Measurements from ENCODE around the gene ITGB3. TPM values are rescaled to one million over a fixed set of nuclear protein-coding genes. Genes with fewer than 3 reads are reported as not detected.

Gene ITGB3
- total and polyA plus RNA-seq, 9 donors, result 1.7 to 9.4 (median 2.9) TPM

DNA sequence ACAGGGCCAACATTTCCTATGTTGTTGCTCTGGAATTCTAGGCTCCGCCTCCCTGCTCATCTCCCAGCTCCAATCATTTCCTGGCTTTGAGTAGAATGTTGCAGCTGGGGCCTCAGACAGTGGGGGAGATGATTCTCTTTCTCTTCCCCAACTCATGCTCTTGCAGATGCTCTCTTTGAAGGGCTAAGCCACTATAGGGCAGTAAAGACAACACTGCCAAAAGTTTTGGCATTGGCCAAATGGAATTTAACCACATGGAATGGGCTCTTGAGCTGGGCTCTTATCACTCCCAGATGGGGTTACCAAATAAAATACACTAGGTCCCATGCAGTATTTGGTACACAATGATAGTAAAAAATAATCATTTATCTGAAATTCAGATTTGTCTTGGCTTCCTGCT is 50.6 kb downstream of the ITGB3 start:
- no peaks in the 10 kb centered on the region for H3K9me3 ChIP-seq
- intact Hi-C loops (cut with DNase I), result no loop called here
- no peak overlapping the region for H3K4me3 ChIP-seq
- H3K27ac ChIP-seq, result no peak overlapping the region
- no peak for DNase-seq
- WGBS, 3 donors, result 96 to 100% (median 100%) methylated on average over 1 of the region's 1 CpG
- TF ChIP-seq, protein P1, sequence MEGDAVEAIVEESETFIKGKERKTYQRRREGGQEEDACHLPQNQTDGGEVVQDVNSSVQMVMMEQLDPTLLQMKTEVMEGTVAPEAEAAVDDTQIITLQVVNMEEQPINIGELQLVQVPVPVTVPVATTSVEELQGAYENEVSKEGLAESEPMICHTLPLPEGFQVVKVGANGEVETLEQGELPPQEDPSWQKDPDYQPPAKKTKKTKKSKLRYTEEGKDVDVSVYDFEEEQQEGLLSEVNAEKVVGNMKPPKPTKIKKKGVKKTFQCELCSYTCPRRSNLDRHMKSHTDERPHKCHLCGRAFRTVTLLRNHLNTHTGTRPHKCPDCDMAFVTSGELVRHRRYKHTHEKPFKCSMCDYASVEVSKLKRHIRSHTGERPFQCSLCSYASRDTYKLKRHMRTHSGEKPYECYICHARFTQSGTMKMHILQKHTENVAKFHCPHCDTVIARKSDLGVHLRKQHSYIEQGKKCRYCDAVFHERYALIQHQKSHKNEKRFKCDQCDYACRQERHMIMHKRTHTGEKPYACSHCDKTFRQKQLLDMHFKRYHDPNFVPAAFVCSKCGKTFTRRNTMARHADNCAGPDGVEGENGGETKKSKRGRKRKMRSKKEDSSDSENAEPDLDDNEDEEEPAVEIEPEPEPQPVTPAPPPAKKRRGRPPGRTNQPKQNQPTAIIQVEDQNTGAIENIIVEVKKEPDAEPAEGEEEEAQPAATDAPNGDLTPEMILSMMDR (IDR thresholded peaks at IDR 0.05), result no peak
- no peak for TF ChIP-seq POLR2A (IDR thresholded peaks at IDR 0.05)
- TF ChIP-seq EP300 (IDR thresholded peaks at IDR 0.05), result no peak
- peaks cover 7% of the 10 kb centered on the region for H3K4me1 ChIP-seq (ENCODE audit: insufficient read depth)
- H3K36me3 ChIP-seq, result no peaks in the 10 kb centered on the region
- H3K27me3 ChIP-seq, result no peaks in the 10 kb centered on the region

DNA sequence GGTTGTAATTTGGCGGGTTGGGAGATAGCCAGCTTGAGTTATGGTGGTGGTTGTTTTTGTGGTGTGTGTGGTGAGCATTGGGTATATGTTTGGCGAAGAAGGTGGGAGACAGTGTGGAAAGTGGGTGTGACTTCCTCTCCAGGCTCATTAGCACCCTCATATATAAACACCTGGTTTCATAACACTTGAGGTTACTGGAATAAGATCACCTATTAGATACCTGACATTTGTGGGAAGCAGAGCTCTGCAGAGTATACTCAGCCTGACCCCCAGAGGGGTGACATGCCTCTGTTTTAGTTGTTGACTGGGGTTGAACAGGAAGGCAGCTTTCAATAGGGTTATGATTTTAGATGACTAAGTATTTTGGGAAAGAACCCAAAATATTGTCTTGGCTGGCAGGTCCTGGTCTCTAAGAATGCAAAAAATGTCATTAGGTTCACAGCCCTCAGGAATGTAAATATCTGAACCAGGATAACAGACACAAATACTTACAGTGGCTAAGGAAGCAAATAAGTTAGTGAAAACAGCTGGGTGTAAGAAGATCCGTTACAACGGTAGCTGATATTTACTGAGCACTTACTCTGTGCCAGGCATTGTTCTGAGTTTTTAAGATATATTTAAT is 51.8 kb downstream of the ITGB3 start:
- no peak for DNase-seq
- H3K9me3 ChIP-seq, result no peaks in the 10 kb centered on the region
- no peaks in the 10 kb centered on the region for H3K27me3 ChIP-seq
- TF ChIP-seq EP300 (IDR thresholded peaks at IDR 0.05), result no peak
- TF ChIP-seq POLR2A (IDR thresholded peaks at IDR 0.05), result no peak
- TF ChIP-seq, protein P1 (IDR thresholded peaks at IDR 0.05), result no peak
- H3K4me1 ChIP-seq (ENCODE audit: insufficient read depth), result peaks cover 7% of the 10 kb centered on the region
- intact Hi-C loops (cut with DNase I), result loop anchor here in 1 of 4 donors (5.0 kb wide), 1 partner anchor 63 kb away; no protein-coding TSS in a partner anchor
- no peak overlapping the region for H3K27ac ChIP-seq
- H3K4me3 ChIP-seq, result no peak overlapping the region
- no peaks in the 10 kb centered on the region for H3K36me3 ChIP-seq
- WGBS, 3 donors, result 41 to 46% (median 45%) methylated on average over 4 of the region's 4 CpGs

DNA sequence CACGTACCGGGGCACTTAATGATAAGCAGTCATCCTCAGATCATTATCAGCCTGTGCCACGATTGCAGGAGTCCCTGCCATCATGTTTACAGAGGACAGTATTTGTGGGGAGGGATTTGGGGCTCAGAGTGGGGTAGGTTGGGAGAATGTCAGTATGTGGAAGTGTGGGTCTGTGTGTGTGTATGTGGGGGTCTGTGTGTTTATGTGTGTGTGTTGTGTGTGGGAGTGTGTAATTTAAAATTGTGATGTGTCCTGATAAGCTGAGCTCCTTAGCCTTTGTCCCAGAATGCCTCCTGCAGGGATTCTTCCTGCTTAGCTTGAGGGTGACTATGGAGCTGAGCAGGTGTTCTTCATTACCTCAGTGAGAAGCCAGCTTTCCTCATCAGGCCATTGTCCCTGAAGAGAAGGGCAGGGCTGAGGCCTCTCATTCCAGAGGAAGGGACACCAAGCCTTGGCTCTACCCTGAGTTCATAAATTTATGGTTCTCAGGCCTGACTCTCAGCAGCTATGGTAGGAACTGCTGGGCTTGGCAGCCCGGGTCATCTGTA is 56.6 kb downstream of the ITGB3 start:
- peaks cover 4% of the 10 kb centered on the region for H3K4me1 ChIP-seq (ENCODE audit: insufficient read depth)
- no peak for DNase-seq
- no peak overlapping the region for H3K4me3 ChIP-seq
- 79 to 81% (median 81%) methylated on average over 4 of the region's 4 CpGs for WGBS, 3 donors
- no peaks in the 10 kb centered on the region for H3K27me3 ChIP-seq
- H3K27ac ChIP-seq, result no peak overlapping the region
- H3K9me3 ChIP-seq, result no peaks in the 10 kb centered on the region
- intact Hi-C loops (cut with DNase I), result loop anchor here in 1 of 4 donors (5.0 kb wide), 1 partner anchor 78 kb away; no protein-coding TSS in a partner anchor
- no peaks in the 10 kb centered on the region for H3K36me3 ChIP-seq
- TF ChIP-seq POLR2A (IDR thresholded peaks at IDR 0.05) (no peak), EP300 (IDR thresholded peaks at IDR 0.05) (no peak)
- TF ChIP-seq, protein P1 (IDR thresholded peaks at IDR 0.05), result no peak

DNA sequence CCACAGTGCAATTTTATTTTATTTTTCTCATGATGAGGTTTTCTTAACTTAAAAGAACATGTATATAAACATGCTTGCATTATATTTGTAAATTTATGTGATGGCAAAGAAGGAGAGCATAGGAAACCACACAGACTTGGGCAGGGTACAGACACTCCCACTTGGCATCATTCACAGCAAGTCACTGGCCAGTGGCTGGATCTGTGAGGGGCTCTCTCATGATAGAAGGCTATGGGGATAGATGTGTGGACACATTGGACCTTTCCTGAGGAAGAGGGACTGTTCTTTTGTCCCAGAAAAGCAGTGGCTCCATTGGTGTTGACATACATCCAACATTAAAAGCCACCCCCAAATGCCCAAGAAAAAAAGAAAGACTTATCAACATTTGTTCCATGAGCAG is 57.8 kb downstream of the ITGB3 start:
- Histone ChIP-seq H3K4me3 (no peak overlapping the region), H3K4me1 (ENCODE audit: insufficient read depth) (no peaks in the 10 kb centered on the region), H3K36me3 (no peaks in the 10 kb centered on the region), H3K27ac (no peak overlapping the region), H3K9me3 (no peaks in the 10 kb centered on the region), H3K27me3 (no peaks in the 10 kb centered on the region)
- intact Hi-C loops (cut with DNase I), result loop anchor here in 1 of 4 donors (5.0 kb wide), 1 partner anchor 79 kb away; no protein-coding TSS in a partner anchor
- no peak for TF ChIP-seq POLR2A (IDR thresholded peaks at IDR 0.05)
- no peak for DNase-seq

Data from ovary (tissue), 9 donors.